CD4-positive, alpha-beta T cell treated with Interferon gamma for 1 hour (primary cell): Measurements from ENCODE around the gene CCDC71L.
"Not testable (repeated sequence)": the region's sequence is repeated elsewhere in the genome, so short reads cannot be mapped to it uniquely, and the experiment has no call there.

Source experiments
- DNase-seq: peaks from one replicate; pipeline ENCODE4 v3.0.0-alpha.2; 2020

Gene CCDC71L

GRCh38 chr7:106660862-106661720, at the start of gene CCDC71L:
CCDC71L (minus strand) TSS chr7:106661158; CDS start chr7:106660896, 262 bp downstream.
- DNase-seq: peak; percentile 95

- not testable (repeated sequence) for DNase-seq
Observed at GRCh38 chr7:106709604-106710003, 48.6 kb upstream of the CCDC71L start.

- DNase-seq: no peak
Observed at GRCh38 chr7:106704000-106704840, 43.3 kb upstream of the CCDC71L start.

- DNase-seq: no peak
Observed at GRCh38 chr7:106693677-106694353, 32.9 kb upstream of the CCDC71L start.

GRCh38 chr7:106692450-106693051, 31.6 kb upstream of the CCDC71L start:
- DNase-seq: no peak

- DNase-seq: not testable (repeated sequence)
Observed at GRCh38 chr7:106688161-106688560, 27.2 kb upstream of the CCDC71L start.

GRCh38 chr7:106683941-106684340, 23.0 kb upstream of the CCDC71L start:
- no peak for DNase-seq

- no peak for DNase-seq
Observed at GRCh38 chr7:106681815-106682495, 21.0 kb upstream of the CCDC71L start.

GRCh38 chr7:106679153-106679931, 18.4 kb upstream of the CCDC71L start:
- DNase-seq: peak; percentile 52

- no peak for DNase-seq
Observed at GRCh38 chr7:106678795-106679152, 17.8 kb upstream of the CCDC71L start.

- DNase-seq: not testable (repeated sequence)
Observed at GRCh38 chr7:106676506-106676905, 15.5 kb upstream of the CCDC71L start.

GRCh38 chr7:106673688-106674087, 12.7 kb upstream of the CCDC71L start:
- DNase-seq: not testable (repeated sequence)

- DNase-seq: not testable (repeated sequence)
Observed at GRCh38 chr7:106671930-106672329, 11.0 kb upstream of the CCDC71L start.

- no peak for DNase-seq
Observed at GRCh38 chr7:106671160-106671559, 10.2 kb upstream of the CCDC71L start.

- DNase-seq: no peak
Observed at GRCh38 chr7:106668861-106669524, 8.0 kb upstream of the CCDC71L start.

GRCh38 chr7:106666353-106666752, 5.4 kb upstream of the CCDC71L start:
- DNase-seq: no peak

- no peak for DNase-seq
Observed at GRCh38 chr7:106664343-106664742, 3.4 kb upstream of the CCDC71L start.

GRCh38 chr7:106659963-106660861, 746 bp downstream of the CCDC71L start:
- peak; percentile 81 for DNase-seq

- DNase-seq: no peak
Observed at GRCh38 chr7:106659166-106659962, 1.6 kb downstream of the CCDC71L start.
